ENCODE results near the gene CALHM3. TPM values are rescaled to one million over a fixed set of nuclear protein-coding genes. Genes with fewer than 3 reads are reported as not detected.
A peak's percentile ranks its signal among the peaks of the same experiment; 100 is the strongest.

Gene CALHM3
- total RNA-seq, 1 donor from 2014 or later: not detected

DNA sequence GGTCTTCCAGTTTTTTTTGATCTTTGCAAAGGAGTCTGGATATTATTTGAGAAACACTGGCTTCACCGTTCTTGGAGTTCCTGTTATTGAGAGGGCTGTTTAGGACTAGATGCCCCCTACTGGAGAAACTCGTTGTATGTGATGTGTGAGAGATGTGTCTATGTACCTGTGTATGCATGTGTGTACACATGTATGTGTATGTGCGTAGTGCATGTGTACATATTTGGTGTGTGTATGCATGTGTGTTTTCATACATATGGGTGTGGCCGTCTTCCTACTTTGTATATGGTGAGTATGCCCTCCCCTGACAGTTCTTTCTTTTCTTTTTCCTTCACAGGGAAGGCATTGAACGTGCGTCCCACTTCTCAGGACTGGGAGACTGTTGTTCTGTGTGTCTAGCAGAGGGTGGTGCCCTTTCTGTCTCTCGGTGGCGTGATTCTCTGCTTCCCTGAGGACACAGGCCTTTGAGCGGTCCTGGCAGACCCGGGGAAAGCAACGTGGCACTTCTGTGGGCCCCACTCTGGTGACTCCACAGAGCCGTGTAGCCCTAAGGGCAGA is 3.0 kb upstream of the CALHM3 start:
- TF ChIP-seq CTCF (IDR thresholded peaks at IDR 0.05; ENCODE audit: insufficient read depth, low read depth, low read length) (peak; percentile 71), EZH2 (IDR thresholded peaks at IDR 0.05; ENCODE audit: insufficient read depth, low read length) (no peak)
- no peak overlapping the region for H3K4me3 Mint-ChIP-seq (ENCODE audit: unreplicated experiment)
- no peak overlapping the region for H3K27ac Mint-ChIP-seq (ENCODE audit: unreplicated experiment)
- FAIRE-seq (peak; percentile 83), DNase-seq (ENCODE audit: low read depth) (peak; percentile 36)
- Histone ChIP-seq H4K20me1 (ENCODE audit: insufficient read depth, low read length) (no peaks in the 10 kb centered on the region), H3K9me3 (ENCODE audit: insufficient read depth, low read depth, low read length) (no peaks in the 10 kb centered on the region), H3K4me3 (ENCODE audit: insufficient read depth, low read depth, low read length) (no peak overlapping the region), H3K4me1 (ENCODE audit: insufficient read depth, low read length) (no peaks in the 10 kb centered on the region), H2AFZ (ENCODE audit: low read depth, low read length) (no peak overlapping the region), H3K79me2 (ENCODE audit: insufficient read depth, low read length) (no peaks in the 10 kb centered on the region), H3K9ac (ENCODE audit: low read length) (no peak overlapping the region), H3K4me2 (ENCODE audit: low read length) (no peak overlapping the region), H3K27me3 (ENCODE audit: insufficient read depth, low read length) (peaks cover 21% of the 10 kb centered on the region), H3K27ac (ENCODE audit: low read depth, low read length) (no peak overlapping the region), H3K36me3 (ENCODE audit: insufficient read depth, low read length) (no peaks in the 10 kb centered on the region)
- H3K9me3 Mint-ChIP-seq (ENCODE audit: unreplicated experiment): no peaks in the 10 kb centered on the region
- peaks cover 12% of the 10 kb centered on the region for H3K27me3 Mint-ChIP-seq (ENCODE audit: low read depth, unreplicated experiment)
- H3K4me1 Mint-ChIP-seq (ENCODE audit: low read depth, unreplicated experiment): no peaks in the 10 kb centered on the region
- no peaks in the 10 kb centered on the region for H3K36me3 Mint-ChIP-seq (ENCODE audit: low read depth, unreplicated experiment)

- no peak overlapping the region for H3K4me3 Mint-ChIP-seq (ENCODE audit: unreplicated experiment)
- H3K9me3 Mint-ChIP-seq (ENCODE audit: unreplicated experiment): no peaks in the 10 kb centered on the region
- Histone ChIP-seq H3K27me3 (ENCODE audit: insufficient read depth, low read length) (peaks cover 22% of the 10 kb centered on the region), H3K36me3 (ENCODE audit: insufficient read depth, low read length) (no peaks in the 10 kb centered on the region), H3K4me1 (ENCODE audit: insufficient read depth, low read length) (no peaks in the 10 kb centered on the region), H2AFZ (ENCODE audit: low read depth, low read length) (no peak overlapping the region), H4K20me1 (ENCODE audit: insufficient read depth, low read length) (no peaks in the 10 kb centered on the region), H3K4me3 (ENCODE audit: insufficient read depth, low read depth, low read length) (no peak overlapping the region), H3K9ac (ENCODE audit: low read length) (no peak overlapping the region), H3K79me2 (ENCODE audit: insufficient read depth, low read length) (no peaks in the 10 kb centered on the region), H3K27ac (ENCODE audit: low read depth, low read length) (no peak overlapping the region), H3K4me2 (ENCODE audit: low read length) (no peak overlapping the region), H3K9me3 (ENCODE audit: insufficient read depth, low read depth, low read length) (no peaks in the 10 kb centered on the region)
- FAIRE-seq (no peak), DNase-seq (ENCODE audit: low read depth) (no peak)
- no peak for TF ChIP-seq CTCF (IDR thresholded peaks at IDR 0.05; ENCODE audit: insufficient read depth, low read depth, low read length)
- peaks cover 9% of the 10 kb centered on the region for H3K27me3 Mint-ChIP-seq (ENCODE audit: low read depth, unreplicated experiment)
- H3K36me3 Mint-ChIP-seq (ENCODE audit: low read depth, unreplicated experiment): no peaks in the 10 kb centered on the region
- H3K27ac Mint-ChIP-seq (ENCODE audit: unreplicated experiment): no peak overlapping the region
- peaks cover 1% of the 10 kb centered on the region for H3K4me1 Mint-ChIP-seq (ENCODE audit: low read depth, unreplicated experiment)
Measured at GRCh38 chr10:103480521-103480920, 1.5 kb upstream of the CALHM3 start.

DNA sequence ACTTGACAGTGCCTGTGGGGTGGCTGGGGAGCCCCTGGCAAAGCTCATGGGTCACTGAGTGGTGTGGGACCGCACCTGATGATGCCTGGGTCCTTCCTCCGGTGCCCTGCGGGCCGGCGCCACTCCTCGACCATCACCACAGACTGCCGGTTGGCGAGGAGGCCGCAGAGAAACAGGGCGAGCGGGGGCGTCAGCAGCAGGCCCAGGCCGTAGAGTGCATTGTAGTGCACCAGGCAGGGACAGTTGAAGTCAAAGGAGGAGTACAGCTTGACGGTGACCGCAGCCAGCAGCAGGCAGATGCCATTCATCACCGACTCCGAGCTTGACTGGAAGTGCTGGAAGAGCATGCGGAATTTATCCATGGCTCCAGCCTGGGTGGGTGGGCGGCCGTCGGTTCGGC is 369 bp downstream of the CALHM3 start:
- Histone ChIP-seq H2AFZ (ENCODE audit: low read depth, low read length) (no peak overlapping the region), H3K27me3 (ENCODE audit: insufficient read depth, low read length) (peaks cover 23% of the 10 kb centered on the region), H3K4me2 (ENCODE audit: low read length) (no peak overlapping the region), H3K9ac (ENCODE audit: low read length) (no peak overlapping the region), H3K79me2 (ENCODE audit: insufficient read depth, low read length) (no peaks in the 10 kb centered on the region), H3K36me3 (ENCODE audit: insufficient read depth, low read length) (no peaks in the 10 kb centered on the region), H4K20me1 (ENCODE audit: insufficient read depth, low read length) (no peaks in the 10 kb centered on the region), H3K4me3 (ENCODE audit: insufficient read depth, low read depth, low read length) (no peak overlapping the region), H3K4me1 (ENCODE audit: insufficient read depth, low read length) (no peaks in the 10 kb centered on the region), H3K9me3 (ENCODE audit: insufficient read depth, low read depth, low read length) (no peaks in the 10 kb centered on the region), H3K27ac (ENCODE audit: low read depth, low read length) (no peak overlapping the region)
- Mint-ChIP-seq H3K4me1 (ENCODE audit: low read depth, unreplicated experiment) (peaks cover 1% of the 10 kb centered on the region), H3K27ac (ENCODE audit: unreplicated experiment) (no peak overlapping the region), H3K27me3 (ENCODE audit: low read depth, unreplicated experiment) (peaks cover 9% of the 10 kb centered on the region), H3K9me3 (ENCODE audit: unreplicated experiment) (no peaks in the 10 kb centered on the region), H3K36me3 (ENCODE audit: low read depth, unreplicated experiment) (no peaks in the 10 kb centered on the region), H3K4me3 (ENCODE audit: unreplicated experiment) (no peak overlapping the region)
- FAIRE-seq: no peak
- no peak for TF ChIP-seq CTCF (IDR thresholded peaks at IDR 0.05; ENCODE audit: insufficient read depth, low read depth, low read length)
- no peak for TF ChIP-seq EZH2 (IDR thresholded peaks at IDR 0.05; ENCODE audit: insufficient read depth, low read length)
- no peak for DNase-seq (ENCODE audit: low read depth)
